Frontal cortex (tissue), 4 donors: ENCODE measurements around the gene TFEB. TPM values are rescaled to one million over a fixed set of nuclear protein-coding genes. Genes with fewer than 3 reads are reported as not detected.

Experiments
- DNase-seq, 2 donors: peaks; one replicate each; pipeline ENCODE4 v3.0.0; 2012; ENCODE audit warnings: low spot score in 2 of 2
- FAIRE-seq: peaks from 2 replicates; lab custom pipeline; 2012; peaks lifted over from hg19 to GRCh38; lab: Jason Lieb, UNC
- total RNA-seq: library from RNA; depleted of rRNA; stranded (reverse); fragments of >200 nt; gene quantifications from one replicate; pipeline ENCODE4 v1.2.3, GENCODE V29; 2014
- donor health status: control.
- donor health status: control.
- donor health status: control.

Gene TFEB
- total RNA-seq, 1 donor from 2014 or later, result 1.6 TPM

DNA sequence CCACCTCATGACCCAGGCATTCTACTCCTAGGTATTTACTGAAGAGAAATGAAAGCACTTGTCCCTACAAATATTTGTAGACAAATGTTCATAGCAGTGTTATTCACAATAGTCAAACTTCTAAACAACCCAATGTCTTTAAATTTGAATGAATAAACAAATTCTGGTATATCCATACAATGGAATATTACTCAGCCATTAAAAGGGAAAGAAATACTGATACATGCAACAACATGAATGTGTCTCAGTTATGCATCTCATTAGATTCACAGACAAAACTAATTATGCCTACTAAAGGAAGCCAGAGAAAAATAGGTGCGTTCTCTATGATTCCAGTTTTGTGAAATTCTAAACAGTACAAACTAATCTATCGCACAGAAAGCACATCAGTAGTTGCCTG lies 66.4 kb downstream of the TFEB start:
- DNase-seq (no peak), FAIRE-seq (no peak)

DNA sequence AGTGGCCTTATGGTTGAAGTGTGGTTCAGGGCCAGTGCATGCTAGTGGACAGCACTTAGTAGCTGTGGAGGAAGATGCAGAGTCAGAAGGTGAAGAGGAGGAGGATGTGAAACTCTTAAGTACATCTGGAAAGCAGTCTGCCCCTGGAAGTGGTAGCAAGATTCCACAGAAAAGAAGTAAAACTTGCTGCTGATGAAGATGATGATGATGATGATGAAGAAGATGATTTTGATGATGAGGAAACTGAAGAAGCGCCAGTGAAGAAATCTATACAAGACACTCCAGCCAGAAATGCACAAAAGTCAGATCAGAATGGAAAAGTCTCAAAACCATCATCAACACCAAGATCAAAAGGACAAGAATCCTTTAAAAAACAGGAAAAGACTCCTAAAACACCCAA lies 68.2 kb downstream of the TFEB start:
- DNase-seq (no peak), FAIRE-seq (no peak)

DNA sequence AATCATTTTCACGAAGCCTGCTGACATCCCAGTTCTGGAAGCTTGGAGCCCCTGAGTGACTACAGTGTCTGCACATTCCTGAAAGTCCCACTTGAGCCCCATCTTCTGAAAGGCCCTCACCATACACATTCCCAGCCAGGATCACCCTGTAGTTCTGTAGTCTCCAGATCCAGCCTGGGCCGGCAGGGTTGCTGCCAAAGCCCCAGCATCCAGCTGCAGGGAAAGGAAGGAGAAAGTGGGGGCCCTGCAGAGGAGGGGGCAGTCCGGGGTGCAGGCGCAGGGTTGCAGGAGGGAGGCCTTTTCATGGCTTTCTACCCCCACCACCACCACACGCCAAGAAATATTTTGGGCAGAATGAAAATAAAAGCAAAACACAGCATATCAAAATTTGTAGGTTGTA lies 71.1 kb downstream of the TFEB start:
- FAIRE-seq, result no peak
- no peak for DNase-seq

DNA sequence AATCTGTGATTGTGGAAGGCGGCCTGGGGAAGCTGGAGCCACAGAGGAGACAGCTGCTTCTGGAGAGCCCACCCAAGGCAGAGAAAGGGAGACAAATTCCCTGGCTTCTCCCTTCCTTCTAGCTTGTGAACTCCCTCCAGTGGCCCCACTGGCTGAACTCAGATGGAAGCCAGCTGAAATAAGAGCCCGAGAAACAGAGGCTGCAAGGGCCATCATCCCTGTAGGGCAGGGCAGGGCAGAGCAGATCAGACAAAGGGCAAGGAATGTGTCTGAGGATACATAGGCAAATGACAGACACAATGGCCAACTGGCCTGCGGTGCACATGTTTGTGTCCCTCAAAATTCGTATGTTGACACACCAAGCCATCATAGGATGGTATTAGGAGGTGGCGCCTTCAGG lies 71.8 kb downstream of the TFEB start:
- no peak for FAIRE-seq
- no peak for DNase-seq

DNA sequence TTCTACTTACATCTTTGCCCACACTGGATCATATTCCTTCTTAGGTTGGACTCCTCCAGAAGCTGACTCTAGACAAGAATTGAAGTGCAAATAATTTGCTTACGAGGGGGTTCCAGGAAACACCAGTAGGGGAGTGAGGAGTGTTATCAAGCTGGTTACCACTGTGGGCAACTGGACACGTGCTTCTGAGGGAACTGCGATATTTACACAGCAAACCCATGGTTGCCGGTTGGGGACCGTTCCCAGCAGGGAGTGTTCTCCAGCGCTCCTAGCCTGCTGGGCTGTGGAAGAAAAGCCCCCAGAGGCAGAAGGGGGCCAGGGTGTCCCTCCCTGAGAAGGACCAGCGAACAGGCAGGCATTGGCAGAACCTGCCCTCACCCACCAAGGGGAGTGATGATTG lies 75.5 kb downstream of the TFEB start:
- FAIRE-seq, result no peak
- DNase-seq, result no peak

DNA sequence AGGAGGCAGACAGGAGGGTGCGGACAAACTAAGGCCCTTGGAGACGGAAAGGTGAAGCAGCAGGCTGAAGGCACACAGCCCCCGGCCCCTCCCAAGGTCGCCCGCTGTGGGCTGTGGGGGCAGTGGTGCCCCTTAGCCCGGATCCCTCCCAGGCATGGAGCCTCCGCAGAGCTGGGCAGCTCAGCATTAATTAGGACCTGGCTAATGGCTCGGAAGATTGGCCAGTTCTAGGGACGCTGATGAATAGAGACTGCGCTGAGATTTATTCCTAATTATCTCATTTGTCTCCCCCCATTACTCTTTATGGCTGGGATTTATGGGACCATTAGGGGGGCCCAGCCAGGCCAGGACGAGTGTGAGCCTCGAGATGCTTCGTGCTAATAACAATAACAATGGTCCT lies 76.8 kb downstream of the TFEB start:
- FAIRE-seq (no peak), DNase-seq (no peak)

DNA sequence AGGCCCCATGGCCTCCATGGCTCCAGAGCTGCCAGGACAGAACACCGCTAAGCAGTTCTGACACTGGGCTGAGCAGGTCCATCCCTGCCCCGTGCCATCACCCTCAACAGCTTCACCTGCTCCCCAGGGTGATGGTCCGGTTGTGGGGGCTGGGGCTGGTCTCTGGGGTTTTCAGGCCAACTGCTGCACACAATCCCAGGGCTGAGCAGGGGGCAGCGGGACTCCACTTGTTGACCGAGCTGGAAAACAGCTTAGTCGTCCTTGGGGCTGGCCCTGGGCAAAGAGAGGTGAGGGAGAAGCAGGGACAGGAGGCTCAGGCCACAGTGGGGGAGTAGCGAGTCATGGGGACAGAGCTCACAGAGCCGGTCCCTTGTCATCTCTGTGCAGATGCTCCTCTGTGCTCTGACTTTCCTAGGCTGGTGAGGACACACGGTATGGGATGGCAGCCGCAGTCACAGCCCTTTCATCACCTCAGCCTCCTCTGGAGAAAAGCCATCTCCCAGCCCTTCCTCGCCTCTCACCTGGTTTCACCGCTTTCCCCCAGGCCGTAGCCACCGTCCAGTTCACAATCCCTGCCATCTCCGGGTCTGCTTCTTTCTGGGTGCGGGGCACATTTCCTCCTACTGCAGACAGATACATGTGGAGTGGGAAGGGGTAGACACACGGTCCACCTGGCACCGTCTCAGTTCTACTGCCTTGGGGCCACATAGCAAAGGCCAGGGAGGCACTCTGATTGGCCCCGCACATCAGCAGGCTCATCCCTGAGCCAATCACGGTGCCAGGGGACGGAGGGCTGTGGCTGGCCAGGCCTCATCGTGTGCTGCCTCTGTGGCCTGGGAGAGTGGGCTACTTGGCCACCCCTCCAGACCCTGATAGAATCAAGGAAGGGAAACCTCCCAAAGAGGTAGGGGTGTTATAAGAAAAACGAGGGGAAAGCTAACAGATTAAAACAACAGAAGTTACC lies 78.0 kb downstream of the TFEB start:
- no peak for FAIRE-seq

DNA sequence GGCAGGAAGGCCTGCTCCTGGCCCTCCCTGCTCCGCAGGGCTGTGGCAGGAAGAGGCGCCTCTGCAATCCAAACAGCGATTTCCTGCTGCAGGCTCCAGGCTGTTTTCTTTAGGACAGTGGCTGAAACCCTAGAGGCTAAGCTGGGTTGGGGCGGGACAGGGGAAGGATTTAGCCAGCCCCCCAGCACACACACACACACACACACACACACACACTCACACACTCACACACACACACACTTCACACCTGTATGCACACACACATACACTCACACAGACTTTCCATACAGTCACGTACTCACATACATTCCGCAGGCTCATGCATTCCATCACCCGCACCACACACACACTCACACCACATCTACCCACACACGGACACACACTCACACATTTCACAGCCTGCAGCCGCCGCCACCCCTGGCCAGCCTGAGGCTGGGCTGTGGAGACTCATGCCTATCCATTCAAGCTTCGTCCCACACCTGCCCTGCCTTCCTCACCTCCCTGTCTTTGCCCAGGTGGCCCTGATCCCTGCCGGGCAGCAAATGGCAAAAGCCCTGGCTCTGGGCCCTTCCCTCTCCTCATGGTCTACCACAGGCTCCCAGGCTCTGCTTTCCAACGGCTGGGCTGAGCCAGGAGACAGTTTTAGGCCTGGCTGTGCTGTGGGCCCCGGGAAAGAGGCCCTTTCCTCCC lies 79.3 kb downstream of the TFEB start:
- no peak for FAIRE-seq
- no peak for DNase-seq

More for the DNA sequence above, 78.0 kb downstream of the TFEB start:
- DNase-seq, result no peak

DNA sequence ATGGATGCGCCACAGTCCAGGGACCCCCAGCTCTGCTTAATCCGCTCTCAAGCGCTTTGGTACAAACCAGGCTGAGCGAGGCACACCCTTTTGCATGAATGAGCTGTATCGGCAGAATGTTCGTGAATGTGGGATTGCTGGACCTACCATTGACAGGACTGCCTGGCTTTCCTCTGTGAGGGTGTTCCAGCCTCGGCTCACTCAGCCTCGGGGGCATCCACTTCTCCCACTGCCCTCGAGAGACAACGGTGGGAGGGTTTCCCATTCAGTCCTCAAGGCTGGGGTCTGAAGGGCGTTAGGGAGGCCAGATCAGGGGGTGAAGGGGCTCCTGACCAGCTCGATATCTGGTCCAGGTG lies 79.8 kb downstream of the TFEB start:
- DNase-seq (no peak), FAIRE-seq (no peak)

DNA sequence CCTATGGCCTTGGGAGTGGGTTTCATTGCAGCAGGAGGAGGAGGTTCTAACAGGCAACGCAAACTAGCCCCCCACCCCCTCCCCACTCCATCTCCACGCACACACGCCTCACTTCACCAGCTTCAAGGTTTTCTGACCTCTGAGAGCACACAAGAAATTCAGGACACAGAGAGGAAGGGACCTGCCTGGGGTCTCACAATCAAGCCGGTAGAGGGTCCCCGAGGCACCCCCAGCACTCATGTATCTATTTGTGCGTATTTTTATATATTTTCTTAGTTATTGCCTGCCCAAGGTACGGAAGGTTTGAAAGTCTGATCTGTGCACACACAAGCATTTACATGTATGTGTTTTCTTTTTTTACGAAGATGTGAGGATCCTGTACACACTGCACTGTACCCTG lies 80.2 kb downstream of the TFEB start:
- no peak for DNase-seq
- FAIRE-seq, result no peak

DNA sequence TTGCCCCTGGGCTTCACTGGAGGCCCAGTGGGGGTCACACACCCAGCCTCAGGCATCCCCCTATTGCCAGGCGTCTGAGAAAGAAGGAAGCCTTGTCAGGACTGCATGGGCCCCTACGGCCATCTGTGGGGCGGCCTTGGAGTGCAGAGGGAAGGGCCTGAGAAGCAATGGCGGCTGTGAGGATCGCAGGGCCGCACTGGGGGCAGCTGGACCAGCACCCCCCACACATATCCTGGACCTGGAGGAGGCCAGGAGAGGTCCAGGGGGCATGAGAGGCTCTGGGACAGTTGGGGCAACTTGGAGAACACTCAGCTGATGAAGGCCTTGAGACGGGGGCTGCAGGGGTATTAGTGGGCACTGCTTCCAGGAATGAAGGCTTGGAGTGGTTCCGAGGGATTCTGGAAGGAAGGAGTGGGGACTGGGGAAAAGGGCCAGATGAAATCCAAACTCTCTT lies 80.7 kb downstream of the TFEB start:
- DNase-seq, result no peak
- FAIRE-seq, result no peak

DNA sequence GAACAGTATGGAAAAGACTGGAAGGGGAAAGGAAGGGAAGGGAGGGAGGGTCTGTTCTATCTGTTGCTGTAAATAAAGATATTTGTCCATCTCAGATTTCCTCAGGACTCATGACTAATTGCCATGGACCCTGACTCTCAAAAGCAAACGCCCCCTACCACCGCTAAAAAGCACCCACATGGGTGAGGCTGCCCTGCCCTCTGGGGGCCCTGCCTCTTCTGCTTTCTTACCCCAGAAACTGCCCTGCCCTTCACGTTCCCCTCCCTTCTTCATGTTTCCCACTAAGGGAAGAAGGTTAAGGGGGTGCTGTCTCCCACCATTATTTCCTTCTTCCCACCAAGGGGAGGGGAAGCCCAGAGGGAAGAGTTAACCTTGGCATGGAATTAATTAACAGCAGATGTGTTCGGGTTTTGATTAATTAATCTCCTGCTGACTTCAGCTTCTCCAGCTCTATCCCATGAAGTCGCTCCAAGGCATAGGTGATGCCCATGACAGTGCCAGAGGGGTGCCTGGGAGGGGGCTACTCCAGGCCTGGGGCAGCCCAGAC lies 81.2 kb downstream of the TFEB start:
- FAIRE-seq (no peak), DNase-seq (no peak)

DNA sequence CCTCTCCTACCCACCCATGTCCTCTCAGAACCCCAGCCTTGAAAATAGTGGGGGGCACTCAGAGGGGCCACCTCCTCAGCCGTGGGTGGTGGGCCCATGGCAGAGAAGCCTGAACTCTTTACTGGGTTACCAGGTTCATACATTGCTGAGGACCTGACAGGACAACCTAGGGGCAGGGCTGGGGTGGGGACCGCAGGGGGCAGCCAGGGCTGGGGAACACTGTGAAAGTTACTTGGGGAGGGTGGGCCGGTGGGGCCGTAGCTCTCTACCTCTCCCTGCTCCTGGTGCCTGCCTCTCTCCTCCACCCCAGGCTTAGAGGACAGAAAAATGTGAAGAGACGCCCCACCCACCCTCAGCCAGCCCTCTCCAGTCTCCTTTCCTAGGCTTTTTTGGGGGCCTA lies 81.7 kb downstream of the TFEB start:
- FAIRE-seq (no peak), DNase-seq (no peak)

DNA sequence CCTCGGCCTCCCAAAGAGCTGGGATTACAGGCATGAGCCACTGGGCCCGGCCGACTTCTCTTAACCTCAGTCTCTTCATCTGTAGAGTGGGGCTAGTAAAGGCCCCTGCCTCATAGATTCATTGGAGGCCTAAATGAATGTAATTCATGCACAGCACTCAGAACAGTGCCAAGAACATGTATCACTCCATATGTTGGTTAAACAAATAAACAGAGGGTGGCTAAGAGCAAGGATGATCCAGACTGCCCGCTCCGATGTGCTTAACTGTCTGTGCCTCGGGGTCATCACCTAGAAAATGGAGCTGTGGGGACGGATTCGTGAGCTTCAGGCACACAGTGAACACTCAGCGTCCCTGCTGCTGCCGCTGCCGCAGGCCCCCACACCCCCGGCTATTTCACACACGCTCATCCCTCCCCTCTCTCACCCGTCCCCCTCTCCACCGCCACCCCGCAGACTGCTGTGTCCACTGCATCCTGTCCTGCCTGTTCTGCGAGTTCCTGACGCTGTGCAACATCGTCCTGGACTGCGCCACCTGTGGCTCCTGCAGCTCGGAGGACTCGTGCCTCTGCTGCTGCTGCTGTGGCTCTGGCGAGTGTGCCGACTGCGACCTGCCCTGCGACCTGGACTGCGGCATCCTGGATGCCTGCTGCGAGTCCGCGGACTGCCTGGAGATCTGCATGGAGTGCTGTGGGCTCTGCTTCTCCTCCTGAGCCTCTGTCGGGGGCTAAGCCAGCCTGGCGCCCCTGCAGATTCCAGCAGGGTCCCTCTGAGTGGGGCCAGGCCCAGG lies 82.3 kb downstream of the TFEB start:
- DNase-seq (no peak), FAIRE-seq (no peak)

DNA sequence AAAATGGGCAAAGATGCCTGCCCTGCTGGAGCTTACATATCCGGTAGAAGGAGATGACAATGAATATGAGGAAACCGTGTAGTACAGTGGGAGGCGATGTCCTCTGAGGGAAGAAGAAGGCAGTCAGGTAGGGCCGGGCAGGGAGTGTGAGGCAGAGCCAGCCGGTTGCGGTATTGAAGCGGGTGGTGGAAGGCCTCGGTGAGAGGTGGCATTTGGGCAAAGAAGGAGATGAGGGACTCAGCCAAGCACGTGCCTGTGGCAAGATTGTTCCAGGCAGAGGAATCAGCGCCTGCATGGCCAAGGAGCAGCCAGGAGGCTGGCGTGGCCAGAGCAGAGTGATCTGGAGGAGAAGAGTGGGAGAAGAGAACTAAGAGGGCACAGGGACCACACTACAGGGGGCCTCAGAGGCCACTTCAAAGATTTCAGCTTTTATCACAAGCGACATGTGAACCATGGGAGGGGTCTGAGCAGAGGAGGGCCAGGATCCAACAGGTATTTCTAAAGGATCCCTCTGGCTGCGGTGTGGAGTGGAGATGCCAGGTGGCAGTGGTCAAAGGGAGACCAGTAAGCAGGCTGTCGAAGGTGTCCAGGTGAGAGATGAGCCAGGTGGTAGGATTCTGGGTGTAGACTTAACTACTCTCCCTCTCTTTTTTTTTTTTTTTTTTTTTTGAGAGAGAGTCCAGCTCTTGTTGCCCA lies 83.3 kb downstream of the TFEB start:
- FAIRE-seq (no peak), DNase-seq (no peak)

DNA sequence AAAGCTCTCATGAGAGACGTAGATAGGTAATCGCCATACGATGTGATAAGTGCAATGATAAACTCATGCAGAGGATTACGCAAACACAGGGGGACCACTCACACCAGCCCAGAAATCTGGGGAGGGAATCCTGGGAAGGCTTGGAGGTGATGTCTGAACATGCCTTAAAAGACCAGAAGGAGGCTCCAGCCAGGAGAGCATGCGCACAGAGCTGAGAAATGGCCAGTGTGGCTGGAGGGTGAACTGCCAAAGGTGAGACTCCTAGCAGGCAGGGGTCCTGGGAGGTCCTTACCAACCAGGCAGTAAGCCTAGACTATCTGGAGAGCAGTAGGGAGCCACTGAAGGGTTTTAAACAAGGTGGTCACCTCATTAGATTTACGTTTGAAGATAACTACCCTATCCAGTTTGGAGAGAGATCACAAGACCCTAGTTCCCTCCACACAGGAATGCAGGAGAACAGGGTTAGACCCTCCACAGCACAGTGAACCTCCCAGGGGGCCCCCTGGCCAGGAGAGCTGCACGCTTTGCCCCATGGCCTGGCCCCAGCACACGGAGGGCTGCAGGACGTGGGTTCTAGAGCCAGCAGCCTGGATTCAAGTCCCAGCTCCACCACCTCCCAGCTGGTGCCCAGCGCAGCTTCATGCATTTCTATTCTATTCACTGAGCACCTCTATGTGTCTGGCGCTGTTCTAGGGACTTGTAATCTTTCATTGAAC lies 84.0 kb downstream of the TFEB start:
- DNase-seq (no peak), FAIRE-seq (no peak)

DNA sequence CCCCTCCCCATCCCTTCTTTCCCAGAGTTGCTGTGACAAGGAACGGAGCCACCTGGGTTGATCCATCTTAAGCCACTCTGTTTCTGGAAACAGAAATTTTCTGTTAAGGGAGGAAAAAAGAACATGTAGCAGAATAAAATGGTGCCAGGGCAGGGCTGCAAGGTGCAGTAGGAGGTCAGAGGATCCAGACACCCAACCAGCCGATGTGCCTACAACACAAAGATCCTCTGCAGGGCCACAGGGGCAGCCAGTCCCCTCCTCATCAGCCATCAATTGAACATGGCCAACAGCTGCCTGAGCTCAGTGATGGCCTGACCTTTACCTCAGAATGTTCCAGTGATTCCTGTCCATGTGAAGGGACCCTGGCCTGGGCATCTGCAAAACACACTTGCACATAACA lies 85.3 kb downstream of the TFEB start:
- FAIRE-seq, result no peak

DNA sequence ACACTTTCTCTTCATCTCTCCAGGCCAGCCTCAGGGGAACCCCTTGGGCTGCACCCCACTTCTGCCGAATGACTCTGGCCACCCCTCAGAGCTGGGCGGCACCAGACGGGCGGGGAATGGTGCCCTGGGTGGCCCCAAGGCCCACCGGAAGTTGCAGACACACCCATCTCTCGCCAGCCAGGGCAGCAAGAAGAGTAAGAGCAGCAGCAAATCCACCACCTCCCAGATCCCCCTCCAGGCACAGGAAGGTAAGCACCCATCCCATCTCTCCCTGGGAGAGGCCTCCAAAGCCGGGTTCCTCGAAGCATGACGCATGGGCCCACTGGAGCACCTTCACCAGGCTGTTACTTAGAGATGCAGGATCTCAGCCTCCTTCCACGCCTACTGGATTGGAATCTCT lies 85.8 kb downstream of the TFEB start:
- no peak for DNase-seq
- no peak for FAIRE-seq

More for the DNA sequence above, 85.3 kb downstream of the TFEB start:
- DNase-seq, result no peak

DNA sequence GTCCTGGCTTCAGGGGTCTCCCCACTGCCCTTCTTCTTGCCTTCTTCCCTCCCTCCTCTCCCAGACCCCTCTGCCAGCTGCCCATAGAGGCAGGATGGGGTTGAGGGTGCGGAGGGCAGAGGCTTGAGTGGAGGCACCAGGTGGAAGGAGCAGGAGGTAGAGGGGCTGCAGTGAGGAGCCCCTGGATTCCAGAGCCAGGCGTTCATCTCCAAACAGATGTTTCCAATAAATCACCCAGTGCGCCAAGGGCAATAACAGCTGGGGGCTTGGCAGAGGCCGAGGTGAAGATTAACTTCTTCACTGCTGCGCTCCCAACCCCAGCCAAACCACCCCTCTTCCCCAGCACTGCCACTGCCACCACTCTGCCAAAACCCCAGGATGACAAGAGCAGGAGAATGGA lies 86.5 kb downstream of the TFEB start:
- DNase-seq (no peak), FAIRE-seq (no peak)
